GM12873 (cell line): ENCODE measurements around the gene ERVK3-1.

Experiments
- TF ChIP-seq, protein P1 (sequence below): IDR thresholded peaks from 2 replicates; pipeline ENCODE4 v1.5.1; 2012; ENCODE audit warnings: low read depth, mild to moderate bottlenecking, moderate library complexity, low read length, control low read depth; ENCODE audit not compliant: insufficient read depth; ENCODE audit errors: missing control alignments

The ERVK3-1 gene

DNA sequence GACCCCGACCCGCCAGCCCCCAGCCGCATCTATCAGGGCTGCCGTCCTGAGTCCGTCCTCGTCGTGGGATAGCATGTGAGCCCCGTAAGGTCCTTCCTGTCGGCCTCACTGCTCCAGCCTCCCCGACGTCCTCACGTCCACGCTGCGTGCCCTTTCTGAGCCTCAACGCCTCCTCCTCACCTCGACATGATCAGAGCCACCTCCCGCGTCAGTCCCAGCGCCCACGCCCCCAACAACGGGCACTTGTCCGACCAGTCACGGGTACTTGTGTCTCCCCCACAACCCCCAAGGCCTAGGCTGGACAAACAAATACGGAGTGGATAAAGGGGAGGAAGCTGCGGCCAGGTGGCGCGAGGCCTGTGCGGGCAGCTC is 56.7 kb downstream of the ERVK3-1 start:
- TF ChIP-seq, protein P1, sequence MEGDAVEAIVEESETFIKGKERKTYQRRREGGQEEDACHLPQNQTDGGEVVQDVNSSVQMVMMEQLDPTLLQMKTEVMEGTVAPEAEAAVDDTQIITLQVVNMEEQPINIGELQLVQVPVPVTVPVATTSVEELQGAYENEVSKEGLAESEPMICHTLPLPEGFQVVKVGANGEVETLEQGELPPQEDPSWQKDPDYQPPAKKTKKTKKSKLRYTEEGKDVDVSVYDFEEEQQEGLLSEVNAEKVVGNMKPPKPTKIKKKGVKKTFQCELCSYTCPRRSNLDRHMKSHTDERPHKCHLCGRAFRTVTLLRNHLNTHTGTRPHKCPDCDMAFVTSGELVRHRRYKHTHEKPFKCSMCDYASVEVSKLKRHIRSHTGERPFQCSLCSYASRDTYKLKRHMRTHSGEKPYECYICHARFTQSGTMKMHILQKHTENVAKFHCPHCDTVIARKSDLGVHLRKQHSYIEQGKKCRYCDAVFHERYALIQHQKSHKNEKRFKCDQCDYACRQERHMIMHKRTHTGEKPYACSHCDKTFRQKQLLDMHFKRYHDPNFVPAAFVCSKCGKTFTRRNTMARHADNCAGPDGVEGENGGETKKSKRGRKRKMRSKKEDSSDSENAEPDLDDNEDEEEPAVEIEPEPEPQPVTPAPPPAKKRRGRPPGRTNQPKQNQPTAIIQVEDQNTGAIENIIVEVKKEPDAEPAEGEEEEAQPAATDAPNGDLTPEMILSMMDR, result no peak

- TF ChIP-seq, protein P1, result no peak
Measured at GRCh38 chr19:58362272-58362994, 57.3 kb downstream of the ERVK3-1 start, which contains the start of gene ZNF497. TSS of gene ZNF497 (minus strand) at chr19:58362751. CDS start at chr19:58357635, 5,116 bp downstream.

DNA sequence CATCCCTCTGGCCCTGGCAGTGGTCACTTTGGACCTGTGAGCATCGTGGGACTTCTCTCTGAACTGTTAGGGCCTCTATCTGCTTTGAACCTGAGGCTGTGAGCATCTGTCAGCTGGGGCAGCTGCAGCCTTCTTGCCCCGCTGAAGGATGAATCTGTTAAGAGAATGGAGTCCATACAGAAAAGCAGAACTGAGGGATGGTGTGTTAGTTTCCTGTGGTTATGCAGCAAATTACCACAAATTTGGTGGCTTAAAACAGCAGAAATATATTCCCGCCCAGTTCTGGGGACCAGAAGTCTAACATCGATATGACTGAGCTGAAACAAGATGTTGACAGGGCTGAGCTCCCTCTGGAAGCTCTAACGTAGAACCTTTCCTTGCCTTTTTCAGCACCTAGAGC is 59.0 kb downstream of the ERVK3-1 start:
- TF ChIP-seq, protein P1, result no peak
